ENCODE results near the gene PRR14.
"Not testable (repeated sequence)": the region's sequence is repeated elsewhere in the genome, so short reads cannot be mapped to it uniquely, and the experiment has no call there.

The PRR14 gene

GRCh38 chr16:30700971-30701370 is 50.2 kb downstream of the PRR14 start:
- H3K4me3 ChIP-seq (ENCODE audit: severe bottlenecking) = no peak overlapping the region
- peaks cover 62% of the 10 kb centered on the region for H3K36me3 ChIP-seq (ENCODE audit: low read depth)
- no peaks in the 10 kb centered on the region for H3K4me1 ChIP-seq (ENCODE audit: insufficient read depth, poor library complexity, severe bottlenecking)
- no peaks in the 10 kb centered on the region for H3K27me3 ChIP-seq (ENCODE audit: insufficient read depth, poor library complexity, severe bottlenecking)
- H3K9me3 ChIP-seq (ENCODE audit: severe bottlenecking) = no peaks in the 10 kb centered on the region
- DNase-seq (ENCODE audit: low spot score) (no peak), ATAC-seq (ENCODE audit: low read depth) (no peak)
- TF ChIP-seq CTCF (IDR thresholded peaks at IDR 0.05; ENCODE audit: poor library complexity, severe bottlenecking) = no peak
- H3K27ac ChIP-seq (ENCODE audit: poor library complexity, severe bottlenecking) = no peak overlapping the region

- not testable (repeated sequence) for H3K4me3 ChIP-seq (ENCODE audit: severe bottlenecking); DNase-seq (ENCODE audit: low spot score); H3K27ac ChIP-seq (ENCODE audit: poor library complexity, severe bottlenecking); H3K9me3 ChIP-seq (ENCODE audit: severe bottlenecking); H3K4me1 ChIP-seq (ENCODE audit: insufficient read depth, poor library complexity, severe bottlenecking); H3K27me3 ChIP-seq (ENCODE audit: insufficient read depth, poor library complexity, severe bottlenecking); ATAC-seq (ENCODE audit: low read depth)
- H3K36me3 ChIP-seq (ENCODE audit: low read depth) = peaks cover 83% of the 10 kb centered on the region
Observed at GRCh38 chr16:30703071-30703470, 52.3 kb downstream of the PRR14 start.

DNA sequence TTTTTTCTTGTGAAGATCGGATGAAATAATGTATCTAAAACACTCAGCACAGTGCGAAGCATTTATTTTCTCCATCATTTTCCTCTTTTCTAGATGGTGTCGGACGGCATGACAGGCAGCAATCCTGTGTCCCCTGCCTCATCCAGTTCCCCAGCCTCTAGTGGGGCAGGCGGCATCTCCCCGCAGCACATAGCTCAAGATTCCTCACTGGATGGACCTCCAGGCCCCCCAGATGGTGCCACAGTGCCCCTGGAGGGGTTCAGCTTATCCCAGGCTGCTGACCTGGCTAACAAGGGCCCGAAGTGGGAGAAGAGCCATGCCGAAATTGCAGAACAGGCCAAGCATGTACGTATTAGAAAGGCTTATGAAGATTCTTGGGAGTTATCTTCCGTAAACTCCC is 53.2 kb downstream of the PRR14 start:
- no peak overlapping the region for H3K27ac ChIP-seq (ENCODE audit: poor library complexity, severe bottlenecking)
- no peaks in the 10 kb centered on the region for H3K4me1 ChIP-seq (ENCODE audit: insufficient read depth, poor library complexity, severe bottlenecking)
- TF ChIP-seq CTCF (IDR thresholded peaks at IDR 0.05; ENCODE audit: poor library complexity, severe bottlenecking) = no peak
- ATAC-seq (ENCODE audit: low read depth) = no peak
- no peaks in the 10 kb centered on the region for H3K27me3 ChIP-seq (ENCODE audit: insufficient read depth, poor library complexity, severe bottlenecking)
- no peak for DNase-seq (ENCODE audit: low spot score)
- no peak overlapping the region for H3K4me3 ChIP-seq (ENCODE audit: severe bottlenecking)
- no peaks in the 10 kb centered on the region for H3K9me3 ChIP-seq (ENCODE audit: severe bottlenecking)
- peaks cover 92% of the 10 kb centered on the region for H3K36me3 ChIP-seq (ENCODE audit: low read depth)

Measured in RWPE2 (cell line).